PFSK-1 (cell line): ENCODE data around the gene FOXS1.

ENCODE experiments used
- FOXP2 ChIP-seq: optimal IDR thresholded peaks from 2 replicates; pipeline ENCODE3; 2011; ENCODE audit warnings: borderline replicate concordance, control low read depth, inconsistent platforms; ENCODE audit not compliant: insufficient read depth; ENCODE audit errors: extremely low read length, extremely low read depth
- POLR2AphosphoS5 ChIP-seq: IDR thresholded peaks from 2 replicates; pipeline ENCODE4 v1.6.1; 2012; ENCODE audit warnings: low read depth, mild to moderate bottlenecking, control low read depth, low read length, moderate library complexity
- SIN3A ChIP-seq: IDR thresholded peaks from 2 replicates; pipeline ENCODE4 v1.6.1; 2012; ENCODE audit warnings: mild to moderate bottlenecking, low read length, moderate library complexity, borderline replicate concordance; ENCODE audit not compliant: insufficient read depth
- TAF1 ChIP-seq: IDR thresholded peaks from 2 replicates; pipeline ENCODE4 v1.6.1; 2012; ENCODE audit warnings: low read length, control low read depth, borderline replicate concordance; ENCODE audit not compliant: insufficient read depth
- TF ChIP-seq, protein P1 (sequence below), 2 experiments: IDR thresholded peaks; 2 replicates each; pipeline versions ENCODE4 v1.6.1 to v1.8.0; 2011 to 2012; ENCODE audit warnings: low read depth in 2 of 2, low read length in 2 of 2, control low read depth in 1 of 2, inconsistent platforms in 1 of 2, mild to moderate bottlenecking in 1 of 2, moderate library complexity in 1 of 2; ENCODE audit not compliant: insufficient read depth in 1 of 2

DNA sequence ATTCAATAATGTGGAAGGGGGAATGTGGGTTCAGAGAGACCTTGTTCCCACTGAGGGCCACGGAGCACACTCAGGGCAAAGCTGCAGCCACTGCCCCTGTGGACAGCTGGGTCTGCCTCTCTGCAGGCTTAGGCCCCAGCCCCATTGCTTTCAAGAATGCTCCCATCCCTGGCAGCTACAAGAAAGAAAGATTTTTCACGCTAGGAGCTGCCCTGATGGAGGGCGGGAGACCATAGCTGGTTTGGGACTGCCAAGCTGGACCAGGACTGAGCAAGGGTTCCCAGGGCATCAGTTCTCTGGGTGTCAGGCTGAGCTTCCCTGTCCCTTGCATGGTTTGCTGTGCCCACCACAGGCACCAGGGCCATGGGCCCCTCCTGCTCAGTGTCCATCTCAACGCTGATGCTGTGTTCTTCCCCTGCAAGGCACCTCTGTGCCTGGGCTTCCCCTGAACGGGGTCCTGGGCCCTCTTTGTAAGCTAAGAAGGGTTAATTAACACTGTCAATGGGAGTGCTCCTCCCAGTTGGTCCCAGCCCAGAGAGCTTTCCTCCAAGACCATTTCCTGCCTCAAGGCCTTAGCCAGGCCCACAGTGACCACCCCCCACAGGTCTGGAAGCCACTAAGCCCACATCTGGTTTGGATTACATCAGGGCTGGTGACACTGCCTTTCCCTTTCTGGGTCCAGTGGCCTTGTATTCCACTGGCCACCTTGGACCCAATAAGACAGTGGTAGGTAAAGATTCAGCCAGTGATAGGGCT, 8.4 kb downstream of the FOXS1 start:
- TF ChIP-seq, protein P1, sequence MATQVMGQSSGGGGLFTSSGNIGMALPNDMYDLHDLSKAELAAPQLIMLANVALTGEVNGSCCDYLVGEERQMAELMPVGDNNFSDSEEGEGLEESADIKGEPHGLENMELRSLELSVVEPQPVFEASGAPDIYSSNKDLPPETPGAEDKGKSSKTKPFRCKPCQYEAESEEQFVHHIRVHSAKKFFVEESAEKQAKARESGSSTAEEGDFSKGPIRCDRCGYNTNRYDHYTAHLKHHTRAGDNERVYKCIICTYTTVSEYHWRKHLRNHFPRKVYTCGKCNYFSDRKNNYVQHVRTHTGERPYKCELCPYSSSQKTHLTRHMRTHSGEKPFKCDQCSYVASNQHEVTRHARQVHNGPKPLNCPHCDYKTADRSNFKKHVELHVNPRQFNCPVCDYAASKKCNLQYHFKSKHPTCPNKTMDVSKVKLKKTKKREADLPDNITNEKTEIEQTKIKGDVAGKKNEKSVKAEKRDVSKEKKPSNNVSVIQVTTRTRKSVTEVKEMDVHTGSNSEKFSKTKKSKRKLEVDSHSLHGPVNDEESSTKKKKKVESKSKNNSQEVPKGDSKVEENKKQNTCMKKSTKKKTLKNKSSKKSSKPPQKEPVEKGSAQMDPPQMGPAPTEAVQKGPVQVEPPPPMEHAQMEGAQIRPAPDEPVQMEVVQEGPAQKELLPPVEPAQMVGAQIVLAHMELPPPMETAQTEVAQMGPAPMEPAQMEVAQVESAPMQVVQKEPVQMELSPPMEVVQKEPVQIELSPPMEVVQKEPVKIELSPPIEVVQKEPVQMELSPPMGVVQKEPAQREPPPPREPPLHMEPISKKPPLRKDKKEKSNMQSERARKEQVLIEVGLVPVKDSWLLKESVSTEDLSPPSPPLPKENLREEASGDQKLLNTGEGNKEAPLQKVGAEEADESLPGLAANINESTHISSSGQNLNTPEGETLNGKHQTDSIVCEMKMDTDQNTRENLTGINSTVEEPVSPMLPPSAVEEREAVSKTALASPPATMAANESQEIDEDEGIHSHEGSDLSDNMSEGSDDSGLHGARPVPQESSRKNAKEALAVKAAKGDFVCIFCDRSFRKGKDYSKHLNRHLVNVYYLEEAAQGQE (IDR thresholded peaks at IDR 0.05; ENCODE audit: insufficient read depth in 1 of 2, low read depth in 2 of 2, low read length in 2 of 2) = peak in 1 of 2 experiments; percentile 15; a peak in 1 of 4 replicates
- 0 out of 2 replicates have a peak, but pooled peaks have one; percentile 34 for TF ChIP-seq POLR2AphosphoS5
- no peak for TF ChIP-seq SIN3A
- TF ChIP-seq TAF1 = no peak
- TF ChIP-seq FOXP2 = no peak
